GM18520 (cell line): ENCODE measurements around the gene EHBP1.
"Not testable (repeated sequence)": the region's sequence is repeated elsewhere in the genome, so short reads cannot be mapped to it uniquely, and the experiment has no call there.

ENCODE experiments used
- ATAC-seq: cut with Tn5 transposase; IDR thresholded peaks from one replicate; pipeline ENCODE4 v1.9.1; 2021; ENCODE audit not compliant: unreplicated experiment

EHBP1 gene

GRCh38 chr2:62704654-62705006 is 883 bp upstream of the EHBP1 start:
- ATAC-seq: no peak

- ATAC-seq: no peak
Observed at GRCh38 chr2:62705859-62706720, 577 bp downstream of the EHBP1 start.

GRCh38 chr2:62706721-62707521 is 1.4 kb downstream of the EHBP1 start:
- ATAC-seq: no peak

- no peak for ATAC-seq
Observed at GRCh38 chr2:62708751-62709150, 3.2 kb downstream of the EHBP1 start.

- no peak for ATAC-seq
Observed at GRCh38 chr2:62711832-62712494, 6.5 kb downstream of the EHBP1 start.

GRCh38 chr2:62713196-62713595 is 7.7 kb downstream of the EHBP1 start:
- ATAC-seq: not testable (repeated sequence)

- no peak for ATAC-seq
Observed at GRCh38 chr2:62713837-62714236, 8.3 kb downstream of the EHBP1 start.

- ATAC-seq: no peak
Observed at GRCh38 chr2:62716768-62717167, 11.3 kb downstream of the EHBP1 start.

GRCh38 chr2:62717503-62718081 is 12.1 kb downstream of the EHBP1 start:
- no peak for ATAC-seq

- no peak for ATAC-seq
Observed at GRCh38 chr2:62718225-62718822, 12.8 kb downstream of the EHBP1 start.

GRCh38 chr2:62719757-62720156 is 14.2 kb downstream of the EHBP1 start:
- no peak for ATAC-seq

GRCh38 chr2:62722679-62723078 is 17.2 kb downstream of the EHBP1 start:
- no peak for ATAC-seq

GRCh38 chr2:62723253-62723652 is 17.7 kb downstream of the EHBP1 start:
- no peak for ATAC-seq

- ATAC-seq: no peak
Observed at GRCh38 chr2:62724106-62724505, 18.6 kb downstream of the EHBP1 start.

GRCh38 chr2:62724886-62725711 is 19.6 kb downstream of the EHBP1 start:
- ATAC-seq: no peak

GRCh38 chr2:62725712-62726055 is 20.2 kb downstream of the EHBP1 start:
- no peak for ATAC-seq

GRCh38 chr2:62727259-62727867 is 21.9 kb downstream of the EHBP1 start:
- no peak for ATAC-seq

- ATAC-seq: no peak
Observed at GRCh38 chr2:62727876-62728566, 22.5 kb downstream of the EHBP1 start.

GRCh38 chr2:62731275-62731674 is 25.8 kb downstream of the EHBP1 start:
- no peak for ATAC-seq
